PC-9 (cell line): Measurements from ENCODE around the gene RGS6. TPM values are rescaled to one million over a fixed set of nuclear protein-coding genes. Genes with fewer than 3 reads are reported as not detected.

Experiments
- BruUV-seq: library from RNA; stranded (reverse); fragments of 400-500 nt; replicated peaks from 2 replicates; lab custom pipeline; 2021; lab: Mats Ljungman, UMichigan
- CTCF ChIA-PET: fragments of 300-600 bp; sonication (Branson Sonifier 250); formaldehyde crosslinking; loops from one replicate; lab custom pipeline; 2022; ENCODE audit warnings: antibody characterized with exemption; lab: Charles Lee
- POLR2A ChIA-PET: fragments of 300-600 bp; sonication (Branson Sonifier 250); formaldehyde crosslinking; loops from one replicate; lab custom pipeline; 2022; ENCODE audit warnings: antibody characterized with exemption; ENCODE audit not compliant: unreplicated experiment; lab: Charles Lee
- DNase-seq, 2 experiments: peaks; one replicate each; pipeline versions ENCODE4 v3.0.0 to v3.0.0-alpha.2; 2015 to 2022; ENCODE audit warnings: mixed read lengths in 1 of 2
- H2AFZ ChIP-seq: fragments of 200-600 bp; sonication (generic); 2 replicates; pipeline ENCODE4 v1.8.1; 2017; ENCODE audit warnings: antibody characterized with exemption
- H3F3A ChIP-seq: fragments of 200-600 bp; sonication (generic); 2 replicates; pipeline ENCODE4 v1.8.1; 2017; ENCODE audit warnings: antibody characterized with exemption, mild to moderate bottlenecking, low read depth; ENCODE audit not compliant: insufficient read depth
- H3K27ac ChIP-seq: fragments of 200-600 bp; sonication (generic); 2 replicates; pipeline ENCODE4 v1.6.1; 2016; ENCODE audit warnings: mixed run types
- H3K27me3 ChIP-seq: fragments of 200-600 bp; sonication (generic); 2 replicates; pipeline ENCODE4 v1.6.1; 2016; ENCODE audit warnings: low read depth, mixed run types; ENCODE audit not compliant: insufficient read depth
- H3K36me3 ChIP-seq: fragments of 200-600 bp; sonication (generic); 2 replicates; pipeline ENCODE4 v1.6.1; 2016; ENCODE audit warnings: low read depth, mixed run types
- H3K4me1 ChIP-seq: fragments of 200-600 bp; sonication (generic); replicated peaks from 2 replicates; pipeline ENCODE4 v1.6.1; 2016; ENCODE audit warnings: mixed run types; ENCODE audit not compliant: insufficient read depth
- H3K4me2 ChIP-seq: fragments of 200-600 bp; sonication (generic); 2 replicates; pipeline ENCODE4 v1.6.1; 2017; ENCODE audit warnings: mixed run types
- H3K4me3 ChIP-seq: fragments of 200-600 bp; sonication (generic); 2 replicates; pipeline ENCODE4 v1.6.1; 2016; ENCODE audit warnings: mixed run types
- H3K79me2 ChIP-seq: fragments of 200-600 bp; sonication (generic); 2 replicates; pipeline ENCODE4 v1.6.1; 2017; ENCODE audit warnings: low read depth, mixed run types
- H3K9me2 ChIP-seq: fragments of 200-600 bp; sonication (generic); 2 replicates; pipeline ENCODE4 v1.8.1; 2017; ENCODE audit warnings: mild to moderate bottlenecking; ENCODE audit not compliant: insufficient read depth
- H3K9me3 ChIP-seq: fragments of 200-600 bp; sonication (generic); 2 replicates; pipeline ENCODE4 v1.8.1; 2016; ENCODE audit warnings: low read depth; ENCODE audit not compliant: insufficient read depth
- H4K20me1 ChIP-seq: fragments of 200-600 bp; sonication (generic); 2 replicates; pipeline ENCODE4 v1.8.1; 2017; ENCODE audit not compliant: insufficient read depth
- CTCF ChIP-seq: fragments of 200-600 bp; sonication (generic); conservative IDR thresholded peaks from 2 replicates; pipeline ENCODE4 v1.6.1; 2017; ENCODE audit warnings: mixed run types, antibody characterized with exemption, mild to moderate bottlenecking, moderate library complexity
- EZH2 ChIP-seq: fragments of 200-600 bp; sonication (generic); IDR thresholded peaks from 2 replicates; pipeline ENCODE4 v1.8.0; 2017; ENCODE audit warnings: antibody characterized with exemption, low read depth
- intact Hi-C: fragments of 100-400 bp; cut with micrococcal nuclease; formaldehyde crosslinking; loops from one replicate; pipeline ENCODE4 v1.10.0; 2022; ENCODE audit not compliant: unreplicated experiment
- total RNA-seq: library from RNA; stranded (reverse); gene quantifications from 2 replicates; pipeline ENCODE4 v1.2.3, GENCODE V29; 2021

RGS6 gene
- total RNA-seq, 1 experiment from 2014 or later: not detected

GRCh38 chr14:72126091-72126490 is 193.9 kb downstream of the RGS6 start:
- H3K4me3 ChIP-seq: no peak overlapping the region
- ChIA-PET CTCF (no interaction called here), POLR2A (no interaction called here)
- intact Hi-C loops: no loop called here
- no peaks in the 10 kb centered on the region for H3K79me2 ChIP-seq
- no peak overlapping the region for H2AFZ ChIP-seq
- H3K4me1 ChIP-seq: no peaks in the 10 kb centered on the region
- DNase-seq: no peak
- no peak overlapping the region for H3K27ac ChIP-seq
- no peak overlapping the region for H3K4me2 ChIP-seq
- no TSS peak for BruUV-seq
- no peak for TF ChIP-seq EZH2
- TF ChIP-seq CTCF: no peak
- no peaks in the 10 kb centered on the region for H3K36me3 ChIP-seq
- H3K9me3 ChIP-seq: no peaks in the 10 kb centered on the region
- no peaks in the 10 kb centered on the region for H4K20me1 ChIP-seq
- H3K27me3 ChIP-seq: peaks cover 36% of the 10 kb centered on the region
- no peaks in the 10 kb centered on the region for H3K9me2 ChIP-seq
- H3F3A ChIP-seq: no peaks in the 10 kb centered on the region

- H4K20me1 ChIP-seq: no peaks in the 10 kb centered on the region
- POLR2A ChIA-PET: no interaction called here
- no peak overlapping the region for H2AFZ ChIP-seq
- H3K79me2 ChIP-seq: no peaks in the 10 kb centered on the region
- no peak overlapping the region for H3K4me2 ChIP-seq
- no peak for DNase-seq
- no peaks in the 10 kb centered on the region for H3F3A ChIP-seq
- BruUV-seq: no TSS peak
- no peaks in the 10 kb centered on the region for H3K4me1 ChIP-seq
- H3K4me3 ChIP-seq: no peak overlapping the region
- no peak overlapping the region for H3K27ac ChIP-seq
- peaks cover 41% of the 10 kb centered on the region for H3K27me3 ChIP-seq
- CTCF ChIA-PET: no interaction called here
- no peaks in the 10 kb centered on the region for H3K36me3 ChIP-seq
- no peaks in the 10 kb centered on the region for H3K9me3 ChIP-seq
- no peak for TF ChIP-seq CTCF
- no peak for TF ChIP-seq EZH2
- H3K9me2 ChIP-seq: no peaks in the 10 kb centered on the region; the same call in 1 of the 2 replicates
- intact Hi-C loops: no loop called here
These were observed 194.3 kb downstream of the RGS6 start for GRCh38 chr14:72126561-72126960.

- no peaks in the 10 kb centered on the region for H3K4me1 ChIP-seq
- intact Hi-C loops: no loop called here
- H3K4me2 ChIP-seq: no peak overlapping the region
- H3K9me3 ChIP-seq: no peaks in the 10 kb centered on the region
- no peaks in the 10 kb centered on the region for H3F3A ChIP-seq
- no peak overlapping the region for H3K27ac ChIP-seq
- no peak for DNase-seq
- ChIA-PET POLR2A (no interaction called here), CTCF (no interaction called here)
- no peak overlapping the region for H2AFZ ChIP-seq
- H3K27me3 ChIP-seq: peaks cover 46% of the 10 kb centered on the region
- no peaks in the 10 kb centered on the region for H4K20me1 ChIP-seq
- no peaks in the 10 kb centered on the region for H3K36me3 ChIP-seq
- BruUV-seq: no TSS peak
- H3K79me2 ChIP-seq: no peaks in the 10 kb centered on the region
- H3K4me3 ChIP-seq: no peak overlapping the region
- H3K9me2 ChIP-seq: no peaks in the 10 kb centered on the region; the same call in 1 of the 2 replicates
- TF ChIP-seq EZH2 (no peak), CTCF (no peak)
These were observed 196.4 kb downstream of the RGS6 start for GRCh38 chr14:72128629-72129028.
